Measurements from ENCODE around the gene ME3. TPM values are rescaled to one million over a fixed set of nuclear protein-coding genes. Genes with fewer than 3 reads are reported as not detected.

Gene ME3
- total and polyA plus RNA-seq, 2 donors (not counting 1 experiment from before 2014, with no cell fraction given) = 1.3 TPM; not detected in 1

GRCh38 chr11:86484795-86485166, 187.6 kb downstream of the ME3 start:
- no peak for ATAC-seq (ENCODE audit: low read depth)
- no CpG with 5 or more reads among the region's 1 CpG for WGBS (ENCODE audit: insufficient coverage)

More at GRCh38 chr11:86484795-86485166, 187.6 kb downstream of the ME3 start:
- Histone ChIP-seq H2AFZ (ENCODE audit: insufficient read depth, low read depth, low read length, poor library complexity, severe bottlenecking) (no peak overlapping the region), H3K27ac (ENCODE audit: low read length in 2 of 2) (no peak overlapping the region), H3K9ac (ENCODE audit: low read length) (no peak overlapping the region), H3K79me2 (ENCODE audit: control insufficient read depth, insufficient read depth, low read length) (no peaks in the 10 kb centered on the region), H3K27me3 (replicated peaks in 1 of 4; ENCODE audit: control extremely low read depth in 1 of 4, control insufficient read depth in 3 of 4, insufficient read depth in 4 of 4, low read length in 3 of 4) (no peaks in the 10 kb centered on the region), H3K36me3 (replicated peaks in 1 of 2; ENCODE audit: control extremely low read depth in 1 of 2, control insufficient read depth in 1 of 2, extremely low read depth in 1 of 2, insufficient read depth in 2 of 2, low read length in 1 of 2) (no peaks in the 10 kb centered on the region), H4K20me1 (ENCODE audit: control insufficient read depth, insufficient read depth, low read length, poor library complexity, severe bottlenecking) (no peaks in the 10 kb centered on the region), H3K4me3 (ENCODE audit: control extremely low read depth in 1 of 5, extremely low read depth in 1 of 5, insufficient read depth in 1 of 5, low read depth in 2 of 5, low read length in 4 of 5) (no peak overlapping the region), H3K9me3 (ENCODE audit: control extremely low read depth in 1 of 3, control insufficient read depth in 2 of 3, insufficient read depth in 1 of 3, low read length in 2 of 3) (no peaks in the 10 kb centered on the region), H3K4me2 (replicated peaks; ENCODE audit: low read depth, low read length, poor library complexity, severe bottlenecking) (no peak overlapping the region), H3K4me1 (ENCODE audit: control insufficient read depth in 2 of 2, insufficient read depth in 2 of 2, low read length in 2 of 2) (no peaks in the 10 kb centered on the region)
- H3K27ac Mint-ChIP-seq = no peak overlapping the region
- DNase-seq = no peak
- TF ChIP-seq CTCF (IDR thresholded peaks at IDR 0.05) = no peak
- TF ChIP-seq EZH2 (IDR thresholded peaks at IDR 0.05; ENCODE audit: borderline replicate concordance, insufficient read depth, low read depth, low read length, poor library complexity, severe bottlenecking) = no peak
- POLR2A ChIA-PET = no interaction called here
- intact Hi-C loops (cut with micrococcal nuclease) = no loop called here
- no peaks in the 10 kb centered on the region for H3K4me1 Mint-ChIP-seq
- no peak overlapping the region for H3K4me3 Mint-ChIP-seq
- no peaks in the 10 kb centered on the region for H3K27me3 Mint-ChIP-seq
- CTCF ChIA-PET = no interaction called here
- H3K9me3 Mint-ChIP-seq (ENCODE audit: insufficient read depth) = no peaks in the 10 kb centered on the region
